ENCODE measurements around the gene CACNA2D4. TPM values are rescaled to one million over a fixed set of nuclear protein-coding genes. Genes with fewer than 3 reads are reported as not detected.

The CACNA2D4 gene
- total and polyA plus RNA-seq, 2 experiments from 2014 or later = 0.23 TPM; not detected in 1

GRCh38 chr12:1832801-1833595 is 85.5 kb downstream of the CACNA2D4 start:
- Histone ChIP-seq H3K4me3 (no peak overlapping the region), H4K20me1 (ENCODE audit: insufficient read depth) (no peaks in the 10 kb centered on the region), H3K36me3 (ENCODE audit: low read depth) (no peaks in the 10 kb centered on the region), H3K9me2 (ENCODE audit: insufficient read depth) (no peaks in the 10 kb centered on the region), H2AFZ (no peak overlapping the region), H3K9me3 (ENCODE audit: low read depth) (no peaks in the 10 kb centered on the region), H3K27me3 (replicated peaks; ENCODE audit: insufficient read depth) (peaks cover 26% of the 10 kb centered on the region), H3F3A (ENCODE audit: insufficient read depth) (no peaks in the 10 kb centered on the region), H3K4me1 (ENCODE audit: insufficient read depth) (no peaks in the 10 kb centered on the region), H3K79me2 (ENCODE audit: insufficient read depth) (no peaks in the 10 kb centered on the region), H3K27ac (no peak overlapping the region), H3K4me2 (ENCODE audit: unreplicated experiment) (no peak overlapping the region), H3K9ac (no peak overlapping the region)
- no peak for DNase-seq
- 51 to 55% methylated on average over 17 of the region's 17 CpGs for WGBS, 2 experiments (ENCODE audit: low coverage in 1 of 2, low lambda C conversion rate in 2 of 2, missing lambda C conversion rate in 2 of 2)
- TF ChIP-seq EZH2 (IDR thresholded peaks at IDR 0.05; ENCODE audit: insufficient read depth, poor library complexity, severe bottlenecking) = no peak
- no peak for TF ChIP-seq EZH2phosphoT487 (IDR thresholded peaks at IDR 0.05; ENCODE audit: insufficient read depth, low read depth)
- in situ Hi-C loops (cut with MboI) = no loop called here

- WGBS, 2 experiments (ENCODE audit: low coverage in 1 of 2, low lambda C conversion rate in 2 of 2, missing lambda C conversion rate in 2 of 2) = 8 to 10% methylated on average over 32 to 34 of the region's 34 CpGs
- no peaks in the 10 kb centered on the region for H3K4me1 ChIP-seq (ENCODE audit: insufficient read depth)
These were observed 87.2 kb downstream of the CACNA2D4 start for GRCh38 chr12:1830981-1831963.

GRCh38 chr12:1830401-1830845 is 88.0 kb downstream of the CACNA2D4 start:
- DNase-seq = no peak
- no peak for TF ChIP-seq EZH2phosphoT487 (IDR thresholded peaks at IDR 0.05; ENCODE audit: insufficient read depth, low read depth)
- TF ChIP-seq EZH2 (IDR thresholded peaks at IDR 0.05; ENCODE audit: insufficient read depth, poor library complexity, severe bottlenecking) = no peak
- H4K20me1 ChIP-seq (ENCODE audit: insufficient read depth) = no peaks in the 10 kb centered on the region

More at GRCh38 chr12:1830981-1831963, 87.2 kb downstream of the CACNA2D4 start:
- Histone ChIP-seq H4K20me1 (ENCODE audit: insufficient read depth) (no peaks in the 10 kb centered on the region), H3K27me3 (replicated peaks; ENCODE audit: insufficient read depth) (peaks cover 18% of the 10 kb centered on the region), H3K4me2 (ENCODE audit: unreplicated experiment) (no peak overlapping the region), H3K36me3 (ENCODE audit: low read depth) (no peaks in the 10 kb centered on the region), H3K79me2 (ENCODE audit: insufficient read depth) (no peaks in the 10 kb centered on the region), H3K9ac (no peak overlapping the region), H3K9me3 (ENCODE audit: low read depth) (no peaks in the 10 kb centered on the region), H2AFZ (no peak overlapping the region), H3K4me3 (no peak overlapping the region), H3K9me2 (ENCODE audit: insufficient read depth) (no peaks in the 10 kb centered on the region), H3K27ac (no peak overlapping the region), H3F3A (ENCODE audit: insufficient read depth) (no peaks in the 10 kb centered on the region)
- in situ Hi-C loops (cut with MboI) = no loop called here
- peak; percentile 71 for DNase-seq
- TF ChIP-seq EZH2 (IDR thresholded peaks at IDR 0.05; ENCODE audit: insufficient read depth, poor library complexity, severe bottlenecking) (no peak), EZH2phosphoT487 (IDR thresholded peaks at IDR 0.05; ENCODE audit: insufficient read depth, low read depth) (no peak)

DNA sequence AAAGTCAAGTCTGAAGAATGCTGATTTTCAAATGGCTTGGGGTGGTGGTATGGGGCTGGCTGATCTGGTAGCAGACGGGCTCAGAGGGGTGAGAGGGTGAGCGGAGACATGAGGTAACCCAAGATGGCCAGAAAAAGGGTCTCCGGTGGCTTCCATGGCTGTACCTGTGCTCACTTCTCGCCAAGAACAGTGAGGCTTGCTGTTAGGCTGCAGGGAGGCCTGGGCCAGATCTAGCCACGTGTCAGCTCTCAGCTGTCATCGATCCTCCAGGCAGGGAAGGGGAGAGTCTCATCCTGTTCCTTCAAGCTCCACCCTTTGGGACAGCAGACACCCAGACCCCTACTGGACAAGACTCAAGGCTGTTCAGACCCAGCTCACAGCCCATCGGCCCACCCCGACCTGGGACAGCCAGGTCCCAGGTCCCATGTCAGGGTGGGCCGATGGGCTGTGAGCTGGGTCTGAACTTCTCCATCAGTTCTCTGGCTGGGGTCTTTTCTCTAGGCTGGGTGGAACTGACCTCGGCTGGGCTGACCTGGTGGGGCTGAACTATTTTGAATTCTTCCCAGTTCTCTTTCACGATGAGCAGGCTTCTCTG is 89.0 kb downstream of the CACNA2D4 start:
- Histone ChIP-seq H3K9ac (no peak overlapping the region), H3K4me1 (ENCODE audit: insufficient read depth) (no peaks in the 10 kb centered on the region), H3K4me3 (no peak overlapping the region), H3K9me3 (ENCODE audit: low read depth) (no peaks in the 10 kb centered on the region), H2AFZ (no peak overlapping the region), H3K9me2 (ENCODE audit: insufficient read depth) (no peaks in the 10 kb centered on the region), H3K27ac (no peak overlapping the region), H4K20me1 (ENCODE audit: insufficient read depth) (no peaks in the 10 kb centered on the region), H3K4me2 (ENCODE audit: unreplicated experiment) (no peak overlapping the region), H3K79me2 (ENCODE audit: insufficient read depth) (no peaks in the 10 kb centered on the region), H3K27me3 (replicated peaks; ENCODE audit: insufficient read depth) (peaks cover 28% of the 10 kb centered on the region), H3K36me3 (ENCODE audit: low read depth) (no peaks in the 10 kb centered on the region), H3F3A (ENCODE audit: insufficient read depth) (no peaks in the 10 kb centered on the region)
- no peak for TF ChIP-seq EZH2 (IDR thresholded peaks at IDR 0.05; ENCODE audit: insufficient read depth, poor library complexity, severe bottlenecking)
- WGBS, 2 experiments (ENCODE audit: low coverage in 1 of 2, low lambda C conversion rate in 2 of 2, missing lambda C conversion rate in 2 of 2) = 45 to 51% methylated on average over 11 of the region's 11 CpGs
- DNase-seq = no peak
- in situ Hi-C loops (cut with MboI) = no loop called here

More at GRCh38 chr12:1830401-1830845, 88.0 kb downstream of the CACNA2D4 start:
- in situ Hi-C loops (cut with MboI) = no loop called here
- H3K4me1 ChIP-seq (ENCODE audit: insufficient read depth) = no peaks in the 10 kb centered on the region
- no peak overlapping the region for H2AFZ ChIP-seq
- H3K27me3 ChIP-seq (replicated peaks; ENCODE audit: insufficient read depth) = peaks cover 18% of the 10 kb centered on the region
- H3F3A ChIP-seq (ENCODE audit: insufficient read depth) = no peaks in the 10 kb centered on the region
- H3K27ac ChIP-seq = no peak overlapping the region
- H3K79me2 ChIP-seq (ENCODE audit: insufficient read depth) = no peaks in the 10 kb centered on the region
- no peaks in the 10 kb centered on the region for H3K9me2 ChIP-seq (ENCODE audit: insufficient read depth)
- H3K9ac ChIP-seq = no peak overlapping the region
- no peaks in the 10 kb centered on the region for H3K36me3 ChIP-seq (ENCODE audit: low read depth)
- WGBS, 2 experiments (ENCODE audit: low coverage in 1 of 2, low lambda C conversion rate in 2 of 2, missing lambda C conversion rate in 2 of 2) = 14 to 17% methylated on average over 3 of the region's 3 CpGs
- H3K9me3 ChIP-seq (ENCODE audit: low read depth) = no peaks in the 10 kb centered on the region
- H3K4me3 ChIP-seq = no peak overlapping the region
- H3K4me2 ChIP-seq (ENCODE audit: unreplicated experiment) = no peak overlapping the region
